PC-9 (cell line): ENCODE data around the gene FGD6.

Experiments used
- CTCF ChIP-seq: fragments of 200-600 bp; sonication (generic); conservative IDR thresholded peaks from 2 replicates; pipeline ENCODE4 v1.6.1; 2017; ENCODE audit warnings: mixed run types, antibody characterized with exemption, mild to moderate bottlenecking, moderate library complexity
- EZH2 ChIP-seq: fragments of 200-600 bp; sonication (generic); IDR thresholded peaks from 2 replicates; pipeline ENCODE4 v1.8.0; 2017; ENCODE audit warnings: antibody characterized with exemption, low read depth

- TF ChIP-seq EZH2 (no peak), CTCF (no peak)
Observed at GRCh38 chr12:95187865-95188415, 29.3 kb downstream of the FGD6 start.
